DMS53 treated with DMSO at 0.1 percent for 48 hours (cell line): ENCODE measurements around the gene SYNE4.
"Not testable (repeated sequence)": the region's sequence is repeated elsewhere in the genome, so short reads cannot be mapped to it uniquely, and the experiment has no call there.

Experiments used
- DNase-seq: peaks from one replicate; lab custom pipeline; 2025; ENCODE audit not compliant: unreplicated experiment; lab: John Stamatoyannopoulos, UW

SYNE4 gene

DNA sequence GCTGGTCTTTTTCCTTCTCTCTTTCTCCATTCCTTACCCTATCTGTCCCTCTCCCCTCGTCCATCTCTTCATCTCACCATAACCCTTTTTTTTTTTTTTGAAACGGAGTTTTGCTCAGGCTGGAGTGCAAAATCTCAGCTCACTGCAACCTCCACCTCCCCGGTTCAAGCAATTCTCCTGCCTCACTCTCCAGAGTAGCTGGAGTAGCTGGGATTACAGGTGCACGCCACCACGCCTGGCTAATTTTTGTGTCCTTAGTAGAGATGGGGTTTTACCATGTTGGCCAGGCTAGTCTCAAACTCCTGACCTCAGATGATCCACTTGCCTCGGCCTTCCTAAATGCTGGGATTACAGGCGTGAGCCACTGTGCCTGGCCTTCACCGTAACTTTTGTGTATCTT is 51.2 kb downstream of the SYNE4 start:
- DNase-seq, result not testable (repeated sequence)

DNA sequence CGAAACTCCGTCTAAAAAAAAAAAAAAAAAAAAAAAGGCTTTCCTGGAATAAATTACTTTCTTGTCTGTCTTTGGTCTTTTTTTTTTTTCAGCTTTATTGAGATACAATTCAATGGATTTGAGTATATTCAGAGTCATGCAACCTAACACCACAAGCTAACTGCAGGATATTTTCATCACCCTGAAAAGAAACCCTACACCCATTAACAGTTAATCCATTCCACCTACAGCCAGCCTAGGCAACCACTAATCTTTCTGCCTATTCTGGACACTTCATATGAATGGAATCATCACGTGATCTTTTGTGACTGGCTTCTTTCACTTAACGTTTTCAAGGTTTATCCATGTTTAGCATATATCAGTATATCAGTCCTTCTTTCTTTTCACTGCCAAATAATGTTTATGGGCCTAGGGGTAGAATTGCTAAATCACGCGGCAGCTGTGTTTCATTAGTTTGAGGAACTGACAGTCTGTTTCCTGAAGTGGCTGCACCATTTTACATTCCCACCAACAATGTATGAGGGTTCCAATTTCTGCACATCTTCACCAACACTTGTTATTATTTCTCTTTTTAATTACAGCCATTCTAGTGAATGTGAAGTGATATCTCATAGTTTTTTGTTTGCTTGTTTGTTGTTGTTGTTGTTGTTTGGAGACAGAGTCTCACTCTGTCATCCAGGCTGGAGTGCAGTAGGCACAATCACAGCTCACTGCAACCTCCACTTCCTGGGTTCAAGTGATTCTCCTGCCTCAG is 52.6 kb downstream of the SYNE4 start:
- DNase-seq, result no peak
